Stimulated activated CD8-positive, alpha-beta memory T cell treated with anti-CD3 and anti-CD28 coated beads, Interleukin-12 subunit alpha, Interleukin-12 subunit beta, amount 100 ng/mL, for 1 hour (primary cell): ENCODE results near the gene CDHR3.
"Not testable (repeated sequence)": the region's sequence is repeated elsewhere in the genome, so short reads cannot be mapped to it uniquely, and the experiment has no call there.

Source experiments
- DNase-seq: peaks from one replicate; pipeline ENCODE4 v3.0.0-alpha.2; 2020; ENCODE audit warnings: low read depth

The CDHR3 gene, protein sequence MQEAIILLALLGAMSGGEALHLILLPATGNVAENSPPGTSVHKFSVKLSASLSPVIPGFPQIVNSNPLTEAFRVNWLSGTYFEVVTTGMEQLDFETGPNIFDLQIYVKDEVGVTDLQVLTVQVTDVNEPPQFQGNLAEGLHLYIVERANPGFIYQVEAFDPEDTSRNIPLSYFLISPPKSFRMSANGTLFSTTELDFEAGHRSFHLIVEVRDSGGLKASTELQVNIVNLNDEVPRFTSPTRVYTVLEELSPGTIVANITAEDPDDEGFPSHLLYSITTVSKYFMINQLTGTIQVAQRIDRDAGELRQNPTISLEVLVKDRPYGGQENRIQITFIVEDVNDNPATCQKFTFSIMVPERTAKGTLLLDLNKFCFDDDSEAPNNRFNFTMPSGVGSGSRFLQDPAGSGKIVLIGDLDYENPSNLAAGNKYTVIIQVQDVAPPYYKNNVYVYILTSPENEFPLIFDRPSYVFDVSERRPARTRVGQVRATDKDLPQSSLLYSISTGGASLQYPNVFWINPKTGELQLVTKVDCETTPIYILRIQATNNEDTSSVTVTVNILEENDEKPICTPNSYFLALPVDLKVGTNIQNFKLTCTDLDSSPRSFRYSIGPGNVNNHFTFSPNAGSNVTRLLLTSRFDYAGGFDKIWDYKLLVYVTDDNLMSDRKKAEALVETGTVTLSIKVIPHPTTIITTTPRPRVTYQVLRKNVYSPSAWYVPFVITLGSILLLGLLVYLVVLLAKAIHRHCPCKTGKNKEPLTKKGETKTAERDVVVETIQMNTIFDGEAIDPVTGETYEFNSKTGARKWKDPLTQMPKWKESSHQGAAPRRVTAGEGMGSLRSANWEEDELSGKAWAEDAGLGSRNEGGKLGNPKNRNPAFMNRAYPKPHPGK

DNA sequence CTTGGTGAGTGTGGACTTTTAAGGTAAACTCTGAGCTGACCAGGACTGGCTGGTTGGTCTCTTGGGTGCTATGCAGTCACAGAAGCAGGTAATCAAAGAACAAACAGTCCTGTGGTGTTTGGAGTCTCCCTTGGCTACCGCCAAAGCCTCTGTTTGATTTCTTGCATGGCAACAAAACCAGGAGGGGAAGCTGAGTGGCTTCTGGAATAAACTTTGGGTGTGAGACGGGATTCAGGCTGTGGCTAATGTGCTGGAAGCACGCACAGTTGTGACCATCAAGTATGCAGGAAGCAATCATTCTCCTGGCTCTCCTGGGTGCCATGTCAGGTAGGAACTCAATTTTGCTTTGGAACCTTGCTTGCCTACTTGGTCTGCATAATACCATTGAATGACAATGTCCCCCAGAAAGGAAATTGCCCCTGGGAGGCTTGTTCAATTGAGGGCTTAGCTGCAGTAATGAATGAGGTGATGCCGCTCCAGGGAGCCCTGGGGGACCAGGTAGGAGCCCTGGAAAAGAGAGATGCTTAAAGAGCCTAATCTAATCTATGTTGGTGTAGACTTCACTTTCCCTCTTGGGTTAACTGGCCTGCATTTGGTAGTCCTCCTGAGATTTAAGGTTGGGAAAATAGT, at the start of gene CDHR3:
Gene CDHR3 (plus strand): TSS at position 227 of the 630 bp plus-strand sequence. CDS start 55 bp downstream, at position 282.
- DNase-seq = no peak

- DNase-seq = no peak
Measured at GRCh38 chr7:105913947-105914346, 49.1 kb upstream of the CDHR3 start.

DNA sequence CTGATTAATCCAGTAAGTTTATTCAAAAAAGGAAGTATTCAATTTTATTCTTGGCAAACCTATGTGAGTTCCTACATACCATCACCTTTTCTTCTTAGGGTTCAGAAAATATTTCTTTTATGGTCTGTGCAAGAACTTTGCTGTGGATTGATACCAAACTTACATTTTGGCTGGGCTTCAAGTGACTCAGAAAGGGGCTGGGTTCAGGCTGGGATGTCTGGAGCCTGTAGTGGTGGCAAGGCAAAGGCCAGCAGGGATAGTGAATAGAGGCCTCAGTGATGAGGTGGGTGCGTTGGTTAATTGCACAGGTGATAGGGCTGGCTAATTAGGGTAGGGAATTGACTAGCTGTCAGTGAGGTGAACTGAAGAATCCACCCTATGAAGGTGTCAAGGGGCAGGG, 46.5 kb upstream of the CDHR3 start:
- DNase-seq = no peak

DNA sequence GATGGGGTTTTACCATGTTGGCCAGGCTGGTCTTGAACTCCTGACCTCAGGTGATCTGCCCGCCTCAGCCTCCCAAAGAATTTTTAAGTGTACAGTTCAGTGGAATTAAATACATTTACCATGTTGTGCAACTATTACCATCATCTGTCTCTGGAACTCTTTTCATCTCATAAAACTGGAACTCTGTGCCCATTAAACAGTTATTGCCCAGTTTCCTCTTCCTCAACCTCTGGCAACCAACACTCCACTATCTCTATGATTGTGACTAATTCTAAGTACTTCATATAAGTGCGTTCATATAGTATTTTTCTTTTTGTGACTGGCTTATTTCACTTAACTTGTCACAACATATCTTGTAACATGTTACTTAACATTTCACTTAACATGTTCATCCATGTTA, 45.4 kb upstream of the CDHR3 start:
- DNase-seq = no peak

DNA sequence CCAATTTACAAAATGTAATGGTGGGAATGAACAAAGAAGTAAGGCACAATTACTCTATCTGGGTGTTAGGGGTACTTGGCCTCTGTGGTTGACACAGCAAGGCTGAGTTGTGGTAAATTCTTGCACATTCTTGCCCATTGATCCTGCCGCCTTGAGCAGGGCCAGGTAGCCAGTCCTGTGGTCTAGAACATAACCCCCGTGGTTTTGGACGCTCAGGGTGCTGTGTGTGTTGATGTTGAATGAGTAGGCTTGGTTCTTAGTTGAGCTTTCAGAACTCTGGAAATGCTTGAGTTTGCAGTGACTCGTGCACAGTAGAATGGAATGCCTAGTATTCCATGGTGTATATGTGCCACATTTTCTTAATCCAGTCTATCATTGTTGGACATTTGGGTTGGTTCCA, 42.3 kb upstream of the CDHR3 start:
- DNase-seq = no peak

GRCh38 chr7:105924945-105925344, 38.1 kb upstream of the CDHR3 start:
- DNase-seq = no peak

DNA sequence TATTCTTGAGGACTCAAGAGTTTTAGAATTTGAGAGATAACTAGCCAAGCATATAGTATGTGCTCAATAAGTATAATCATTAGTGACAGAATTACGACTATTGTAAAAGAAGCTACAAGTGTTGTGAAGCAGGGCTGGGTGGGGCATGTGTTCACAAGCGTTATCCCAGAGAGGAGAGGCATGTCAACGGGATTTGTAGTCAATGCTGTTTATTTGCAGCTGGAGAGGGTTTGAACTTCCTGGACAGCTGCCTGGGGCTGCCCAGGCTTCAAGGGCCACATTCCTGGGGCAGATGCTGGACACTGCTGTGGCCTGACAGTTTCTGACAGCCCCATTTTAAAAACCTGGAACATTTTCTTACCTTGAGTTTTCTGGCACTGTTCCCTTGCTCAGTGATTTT, 36.9 kb upstream of the CDHR3 start:
- DNase-seq = no peak

DNA sequence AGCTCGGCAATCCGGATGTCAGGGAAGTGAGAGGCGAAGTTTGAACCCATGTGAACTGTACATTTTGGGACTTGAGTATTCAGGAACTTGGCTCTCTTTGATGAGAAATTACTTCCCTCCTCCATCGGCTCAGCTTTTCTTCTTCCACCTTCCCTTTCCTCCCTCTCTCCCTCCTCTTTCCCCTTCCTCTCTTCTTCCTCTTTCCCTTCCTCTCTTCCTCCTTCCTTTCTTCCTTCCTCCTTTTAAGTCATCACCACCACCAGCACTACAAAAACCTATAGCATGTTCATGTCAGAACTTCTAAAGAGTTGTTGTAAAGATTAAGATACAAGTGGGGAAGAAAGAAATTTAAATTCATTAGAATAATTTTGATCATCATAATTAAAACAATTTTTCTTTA, 31.9 kb upstream of the CDHR3 start:
- no peak for DNase-seq

- DNase-seq = no peak
Measured at GRCh38 chr7:105932835-105933477, 30.1 kb upstream of the CDHR3 start.

DNA sequence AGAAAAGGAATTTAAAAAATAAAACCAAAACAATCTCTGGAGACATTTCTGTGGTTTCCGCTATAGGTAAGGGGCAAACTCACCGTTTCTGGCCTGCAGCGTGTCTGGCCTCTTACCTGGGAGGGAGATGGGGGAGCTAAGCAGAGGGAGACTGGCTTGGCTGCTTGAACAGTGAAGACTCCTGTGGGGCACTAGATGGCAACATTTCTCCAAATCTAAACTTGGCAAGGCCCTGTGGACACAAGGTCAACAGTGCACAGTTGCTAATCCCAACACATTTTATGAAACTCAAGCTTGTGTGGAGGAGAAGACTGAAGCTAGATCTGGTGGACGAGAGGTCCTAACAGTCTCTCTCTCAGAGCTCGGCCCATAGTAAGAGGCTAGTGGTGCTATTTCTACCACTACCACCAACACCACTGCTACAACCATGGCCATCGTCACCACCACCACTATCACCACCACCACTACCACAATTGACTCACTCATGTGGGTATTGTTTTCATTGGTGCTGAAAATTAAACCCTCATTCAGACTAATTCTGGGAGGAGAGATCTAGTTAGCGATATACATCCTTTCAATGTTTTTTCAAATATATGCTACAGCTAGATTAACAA, 28.4 kb upstream of the CDHR3 start:
- DNase-seq = no peak

GRCh38 chr7:105935250-105935649, 27.8 kb upstream of the CDHR3 start:
- no peak for DNase-seq

DNA sequence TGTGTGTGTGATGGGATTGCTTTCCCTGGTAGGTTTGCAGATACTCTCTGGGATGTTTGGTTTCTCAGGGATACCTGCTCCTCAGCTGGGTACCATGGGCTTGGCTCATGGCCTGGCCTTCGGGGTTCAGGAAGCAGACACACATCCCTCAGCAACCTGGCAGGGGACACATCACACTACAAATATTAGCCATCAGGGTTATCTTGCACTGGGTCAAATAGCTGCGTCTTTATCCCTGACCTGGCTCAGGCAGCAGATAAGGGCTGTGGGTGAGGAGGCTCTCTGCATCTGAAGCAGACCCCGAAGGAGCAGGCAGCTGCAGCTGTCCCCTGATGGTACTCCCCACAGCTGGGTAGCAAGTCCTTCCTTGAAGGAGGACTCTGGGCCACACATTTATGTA, 25.7 kb upstream of the CDHR3 start:
- DNase-seq = no peak

DNA sequence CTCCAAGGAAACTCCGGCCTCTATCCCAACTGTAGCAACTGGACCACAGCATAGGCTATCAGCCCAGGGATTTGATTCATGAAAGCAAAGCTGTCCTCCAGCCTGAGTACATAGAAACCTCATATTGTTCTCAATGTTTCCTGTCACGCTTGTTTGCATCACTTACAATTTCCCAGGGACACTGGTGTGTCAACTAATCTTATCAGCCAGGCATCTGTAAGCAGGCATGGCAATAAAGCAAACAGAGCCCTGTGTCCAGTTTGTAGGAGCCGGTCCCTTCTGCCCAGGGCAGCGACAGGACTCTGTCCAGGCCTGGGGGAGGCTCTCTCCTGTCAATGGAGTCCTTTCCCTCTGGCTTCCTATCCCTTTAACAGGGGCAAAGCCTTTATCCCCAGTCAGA, 23.0 kb upstream of the CDHR3 start:
- DNase-seq = no peak

GRCh38 chr7:105941596-105941995, 21.5 kb upstream of the CDHR3 start:
- DNase-seq = no peak

- no peak for DNase-seq
Measured at GRCh38 chr7:105943486-105943885, 19.6 kb upstream of the CDHR3 start.

DNA sequence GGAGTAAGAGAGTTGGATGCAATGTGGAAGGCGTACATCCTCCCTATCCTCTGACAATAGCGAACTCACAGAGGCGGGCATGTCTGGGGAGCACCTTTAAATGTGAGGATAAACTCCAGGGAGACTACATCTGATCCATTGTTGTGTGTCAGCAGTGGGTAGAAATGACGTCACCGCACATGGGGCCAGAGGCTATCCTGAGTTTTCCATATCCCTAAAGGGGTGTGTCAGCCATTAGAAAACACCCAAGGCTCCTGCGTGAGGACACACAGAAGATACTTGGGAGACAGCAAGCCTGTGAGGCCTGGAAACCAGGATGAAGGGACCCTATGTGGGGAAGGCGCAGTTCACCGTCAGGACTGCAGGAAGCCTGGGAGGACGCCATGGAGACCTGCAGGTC, 17.2 kb upstream of the CDHR3 start:
- DNase-seq = no peak

GRCh38 chr7:105951597-105951996, 11.5 kb upstream of the CDHR3 start:
- no peak for DNase-seq

DNA sequence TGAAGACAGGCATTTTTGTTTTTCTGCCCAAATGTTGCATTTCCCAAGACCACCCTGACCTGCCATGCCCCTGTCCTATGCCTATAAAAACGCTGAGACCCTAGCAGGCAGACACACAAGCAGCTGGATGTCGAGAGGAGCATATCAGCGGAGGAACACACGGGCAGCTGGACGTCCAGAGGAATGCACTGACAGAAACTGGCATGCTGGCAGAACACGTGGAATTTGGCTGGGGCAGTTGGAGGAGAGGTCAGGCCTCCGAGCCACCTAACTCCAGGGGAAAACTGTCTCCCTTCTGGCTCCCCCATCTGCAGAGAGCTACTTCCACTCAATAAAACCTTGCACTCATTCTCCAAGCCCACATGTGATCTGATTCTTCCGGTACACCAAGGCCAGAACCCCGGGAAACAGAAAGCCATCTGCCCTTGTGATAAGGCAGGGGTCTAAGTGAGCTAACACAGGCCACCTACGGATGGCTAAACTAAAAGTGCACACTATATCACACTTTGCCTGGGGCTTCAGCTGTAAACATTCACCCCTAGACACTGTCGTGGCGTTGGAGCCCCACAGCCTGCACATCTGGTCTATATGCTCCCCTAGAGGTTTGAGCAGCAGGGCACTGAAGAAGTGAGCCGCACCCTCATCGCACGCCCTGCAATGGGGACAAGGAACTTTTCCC, 10.0 kb upstream of the CDHR3 start:
- no peak for DNase-seq

- no peak for DNase-seq
Measured at GRCh38 chr7:105954711-105955110, 8.4 kb upstream of the CDHR3 start.

GRCh38 chr7:105955651-105956466, 7.2 kb upstream of the CDHR3 start:
- not testable (repeated sequence) for DNase-seq
